Measurements from ENCODE around the gene GP1BA.

Gene GP1BA

DNA sequence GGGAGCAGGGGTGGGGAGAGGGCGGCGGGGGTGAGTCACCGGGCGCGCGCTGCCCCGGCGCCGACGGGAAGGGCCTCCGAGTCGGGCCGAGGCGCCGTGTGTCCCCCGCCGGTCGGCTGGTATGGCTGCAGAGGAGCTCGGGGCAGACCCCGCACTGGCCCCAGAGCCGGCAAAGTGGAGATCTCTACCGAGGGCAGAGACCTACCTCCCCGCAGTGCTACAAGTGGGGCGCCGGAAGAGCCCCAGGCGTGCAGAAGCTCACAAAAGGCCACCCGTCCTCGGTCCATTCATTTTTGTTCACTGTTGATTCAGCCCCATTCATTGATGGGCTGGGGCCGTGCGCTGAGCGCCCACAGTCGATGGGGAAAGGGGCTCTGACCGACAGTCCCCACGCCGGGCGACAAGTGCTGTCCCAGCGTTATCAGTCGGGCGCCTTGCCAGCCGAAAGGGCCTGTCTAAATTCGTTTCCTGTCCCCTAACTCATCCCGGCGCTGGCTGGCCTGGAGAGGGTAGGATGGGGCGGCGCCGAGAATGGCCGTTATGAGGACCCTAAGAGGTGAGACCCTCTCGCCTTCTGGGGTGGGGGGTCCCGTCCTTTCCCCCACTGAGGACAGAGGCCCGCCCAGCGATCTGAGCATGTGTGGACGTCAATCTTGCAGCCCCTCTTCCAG, 18.1 kb downstream of the GP1BA start:
- TF ChIP-seq, protein P1, sequence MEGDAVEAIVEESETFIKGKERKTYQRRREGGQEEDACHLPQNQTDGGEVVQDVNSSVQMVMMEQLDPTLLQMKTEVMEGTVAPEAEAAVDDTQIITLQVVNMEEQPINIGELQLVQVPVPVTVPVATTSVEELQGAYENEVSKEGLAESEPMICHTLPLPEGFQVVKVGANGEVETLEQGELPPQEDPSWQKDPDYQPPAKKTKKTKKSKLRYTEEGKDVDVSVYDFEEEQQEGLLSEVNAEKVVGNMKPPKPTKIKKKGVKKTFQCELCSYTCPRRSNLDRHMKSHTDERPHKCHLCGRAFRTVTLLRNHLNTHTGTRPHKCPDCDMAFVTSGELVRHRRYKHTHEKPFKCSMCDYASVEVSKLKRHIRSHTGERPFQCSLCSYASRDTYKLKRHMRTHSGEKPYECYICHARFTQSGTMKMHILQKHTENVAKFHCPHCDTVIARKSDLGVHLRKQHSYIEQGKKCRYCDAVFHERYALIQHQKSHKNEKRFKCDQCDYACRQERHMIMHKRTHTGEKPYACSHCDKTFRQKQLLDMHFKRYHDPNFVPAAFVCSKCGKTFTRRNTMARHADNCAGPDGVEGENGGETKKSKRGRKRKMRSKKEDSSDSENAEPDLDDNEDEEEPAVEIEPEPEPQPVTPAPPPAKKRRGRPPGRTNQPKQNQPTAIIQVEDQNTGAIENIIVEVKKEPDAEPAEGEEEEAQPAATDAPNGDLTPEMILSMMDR (conservative IDR thresholded peaks at IDR 0.05; ENCODE audit: low read depth, low read length), result no peak
- H2AFZ ChIP-seq (ENCODE audit: low read depth), result no peak overlapping the region
- H4K20me1 ChIP-seq (ENCODE audit: insufficient read depth), result no peaks in the 10 kb centered on the region
- no peaks in the 10 kb centered on the region for H3K36me3 ChIP-seq (ENCODE audit: insufficient read depth)
- no peaks in the 10 kb centered on the region for H3K4me1 ChIP-seq (ENCODE audit: low read depth, poor library complexity, severe bottlenecking)
- H3K4me3 ChIP-seq (IDR thresholded peaks at IDR 0.05; ENCODE audit: insufficient read depth, low read depth, low read length), result no peak overlapping the region
- H3K27me3 ChIP-seq (ENCODE audit: insufficient read depth, low read depth), result no peaks in the 10 kb centered on the region
- H3K79me2 ChIP-seq (ENCODE audit: insufficient read depth, low read depth), result peaks cover 8% of the 10 kb centered on the region; the same call in 1 of the 2 replicates
- H3K9ac ChIP-seq, result peak overlapping the region; percentile 66
- H3K27ac ChIP-seq, result peak overlapping the region; percentile 85
- H3K4me2 ChIP-seq, result peak overlapping the region; percentile 51; the same call in 1 of the 2 replicates

DNA sequence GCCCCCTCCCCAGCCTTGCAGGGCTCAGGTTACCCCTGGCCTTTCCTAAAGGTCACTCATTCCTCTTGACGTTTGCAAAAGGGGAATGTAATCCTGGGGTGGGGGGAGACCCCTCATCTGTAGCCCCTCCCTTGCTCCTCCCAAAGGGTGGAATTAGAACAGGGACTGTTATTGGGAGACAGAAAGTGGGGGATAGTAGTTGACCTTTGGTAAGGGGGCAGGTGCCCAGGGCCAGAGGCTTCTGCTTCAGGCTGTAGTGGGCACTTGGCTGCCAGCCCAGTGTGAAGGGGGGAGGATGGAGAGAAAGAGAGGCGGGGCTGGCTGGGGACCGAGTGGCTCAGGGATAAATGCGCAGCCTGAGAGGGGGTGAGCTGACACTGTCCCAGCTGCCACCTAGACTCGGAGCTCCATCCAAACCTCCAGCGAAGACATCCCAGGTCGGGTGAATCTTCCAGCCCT, 18.7 kb downstream of the GP1BA start, which contains the start of gene ENO3:
Gene ENO3, plus strand, starts transcription at position 374 of the 459 bp plus-strand sequence. CDS start 711 bp downstream, outside the sequence.
- H3K4me1 ChIP-seq (ENCODE audit: low read depth, poor library complexity, severe bottlenecking), result no peaks in the 10 kb centered on the region
- H3K36me3 ChIP-seq (ENCODE audit: insufficient read depth), result no peaks in the 10 kb centered on the region
- H3K79me2 ChIP-seq (ENCODE audit: insufficient read depth, low read depth), result peaks cover 8% of the 10 kb centered on the region; the same call in 1 of the 2 replicates
- H4K20me1 ChIP-seq (ENCODE audit: insufficient read depth), result no peaks in the 10 kb centered on the region
- H2AFZ ChIP-seq (ENCODE audit: low read depth), result no peak within 1 kb of the TSS
- H3K27me3 ChIP-seq (ENCODE audit: insufficient read depth, low read depth), result no peaks in the 10 kb centered on the region
- H3K27ac ChIP-seq, result peak within 1 kb of the TSS; percentile 85
- TF ChIP-seq, protein P1 (conservative IDR thresholded peaks at IDR 0.05; ENCODE audit: low read depth, low read length), result no peak
- H3K4me3 ChIP-seq (IDR thresholded peaks at IDR 0.05; ENCODE audit: insufficient read depth, low read depth, low read length), result no peak within 1 kb of the TSS
- peak within 1 kb of the TSS; percentile 66 for H3K9ac ChIP-seq
- peak within 1 kb of the TSS; percentile 51 for H3K4me2 ChIP-seq

DNA sequence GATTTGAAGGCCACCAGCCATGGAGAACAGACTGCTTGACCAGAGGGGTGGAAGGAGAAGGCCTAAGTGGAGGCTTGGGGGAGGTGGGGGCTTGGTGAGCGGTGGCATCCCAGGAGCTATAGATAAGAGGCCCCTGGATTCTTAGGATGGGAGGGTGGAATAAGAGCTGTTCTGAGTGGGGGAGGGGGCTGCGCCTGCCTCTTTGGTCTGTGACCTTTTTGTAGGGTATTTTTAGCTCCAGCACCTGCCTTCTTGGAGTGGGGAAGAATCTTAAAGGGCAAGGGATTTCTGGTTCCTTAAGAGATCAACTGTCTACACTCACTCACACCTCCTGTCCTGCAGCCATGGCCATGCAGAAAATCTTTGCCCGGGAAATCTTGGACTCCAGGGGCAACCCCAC, 19.4 kb downstream of the GP1BA start:
- H3K36me3 ChIP-seq (ENCODE audit: insufficient read depth), result no peaks in the 10 kb centered on the region
- no peaks in the 10 kb centered on the region for H3K27me3 ChIP-seq (ENCODE audit: insufficient read depth, low read depth)
- no peak overlapping the region for H2AFZ ChIP-seq (ENCODE audit: low read depth)
- H3K9ac ChIP-seq, result no peak overlapping the region; the same call in 1 of the 2 replicates
- TF ChIP-seq, protein P1 (conservative IDR thresholded peaks at IDR 0.05; ENCODE audit: low read depth, low read length), result no peak
- no peaks in the 10 kb centered on the region for H3K4me1 ChIP-seq (ENCODE audit: low read depth, poor library complexity, severe bottlenecking)
- H3K4me3 ChIP-seq (IDR thresholded peaks at IDR 0.05; ENCODE audit: insufficient read depth, low read depth, low read length), result no peak overlapping the region
- H4K20me1 ChIP-seq (ENCODE audit: insufficient read depth), result no peaks in the 10 kb centered on the region
- peaks cover 6% of the 10 kb centered on the region; the same call in 1 of the 2 replicates for H3K79me2 ChIP-seq (ENCODE audit: insufficient read depth, low read depth)
- H3K4me2 ChIP-seq, result peak overlapping the region; percentile 51
- H3K27ac ChIP-seq, result no peak overlapping the region; the same call in 1 of the 2 replicates

DNA sequence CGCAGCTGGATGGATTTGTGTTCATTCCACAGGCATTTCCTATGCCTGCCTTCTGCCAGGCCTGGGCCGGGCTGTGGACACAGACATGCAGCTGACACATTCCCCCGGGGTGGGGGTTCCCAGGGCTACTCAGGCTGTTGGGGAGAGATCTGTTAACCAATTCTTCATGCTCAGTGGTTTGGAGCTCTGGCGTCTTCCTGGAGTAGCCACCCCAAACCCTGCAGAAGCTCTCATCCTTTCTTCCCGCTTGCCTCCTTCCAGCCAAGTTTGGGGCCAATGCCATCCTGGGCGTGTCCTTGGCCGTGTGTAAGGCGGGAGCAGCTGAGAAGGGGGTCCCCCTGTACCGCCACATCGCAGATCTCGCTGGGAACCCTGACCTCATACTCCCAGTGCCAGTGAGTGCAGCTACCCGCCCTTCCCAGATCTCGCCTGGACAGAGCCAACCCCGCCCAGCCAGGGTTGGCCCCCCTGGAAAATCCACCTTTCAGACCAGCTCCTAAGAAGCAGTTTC, 21.4 kb downstream of the GP1BA start:
- no peaks in the 10 kb centered on the region for H3K79me2 ChIP-seq (ENCODE audit: insufficient read depth, low read depth)
- H3K4me1 ChIP-seq (ENCODE audit: low read depth, poor library complexity, severe bottlenecking), result no peaks in the 10 kb centered on the region
- H3K27ac ChIP-seq, result no peak overlapping the region
- H2AFZ ChIP-seq (ENCODE audit: low read depth), result no peak overlapping the region
- no peak overlapping the region for H3K4me3 ChIP-seq (IDR thresholded peaks at IDR 0.05; ENCODE audit: insufficient read depth, low read depth, low read length)
- no peaks in the 10 kb centered on the region for H3K27me3 ChIP-seq (ENCODE audit: insufficient read depth, low read depth)
- TF ChIP-seq, protein P1 (conservative IDR thresholded peaks at IDR 0.05; ENCODE audit: low read depth, low read length), result no peak
- H3K36me3 ChIP-seq (ENCODE audit: insufficient read depth), result no peaks in the 10 kb centered on the region
- no peak overlapping the region for H3K9ac ChIP-seq
- no peaks in the 10 kb centered on the region for H4K20me1 ChIP-seq (ENCODE audit: insufficient read depth)
- H3K4me2 ChIP-seq, result no peak overlapping the region

Data from KMS-11 (cell line).